ENCODE measurements around the gene TPR.

The TPR gene

DNA sequence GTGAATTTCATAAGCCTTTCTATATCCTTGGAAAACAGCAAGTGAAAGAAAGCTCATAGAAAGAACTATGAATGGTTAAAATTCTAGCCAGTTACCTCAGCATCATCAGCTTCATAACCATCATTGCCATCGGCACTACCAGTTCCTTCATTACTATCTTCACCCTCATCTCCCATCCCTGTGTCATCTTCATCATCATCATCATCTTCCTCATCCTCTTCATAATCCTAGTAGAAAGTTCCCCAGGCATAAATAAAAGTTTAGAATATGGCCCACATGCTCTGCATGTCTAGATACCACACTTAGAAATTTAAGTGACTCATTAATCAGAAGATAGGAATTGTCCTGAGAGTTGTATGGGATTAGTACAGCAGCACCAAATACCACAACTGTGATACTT, 49.0 kb downstream of the TPR start:
- DNase-seq = no peak

DNA sequence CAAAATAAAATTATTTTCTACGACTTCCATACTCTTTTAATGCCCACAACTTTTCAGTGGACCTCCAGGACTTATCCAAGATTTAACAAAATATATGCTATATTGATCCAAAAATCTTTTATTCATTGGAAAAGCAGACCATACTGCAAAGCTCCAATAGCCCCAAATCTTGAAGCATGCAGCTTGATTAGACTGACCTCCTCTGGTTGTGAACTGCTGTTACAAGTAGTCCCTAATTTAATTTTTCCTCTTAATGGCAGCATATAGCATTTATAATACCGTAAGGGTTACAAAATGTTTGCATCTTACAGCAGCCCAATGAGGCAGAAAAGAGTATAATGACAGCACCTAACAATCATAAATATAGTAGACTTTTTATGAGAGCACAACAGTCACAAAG, 49.8 kb downstream of the TPR start:
- peak; percentile 43 for DNase-seq

DNA sequence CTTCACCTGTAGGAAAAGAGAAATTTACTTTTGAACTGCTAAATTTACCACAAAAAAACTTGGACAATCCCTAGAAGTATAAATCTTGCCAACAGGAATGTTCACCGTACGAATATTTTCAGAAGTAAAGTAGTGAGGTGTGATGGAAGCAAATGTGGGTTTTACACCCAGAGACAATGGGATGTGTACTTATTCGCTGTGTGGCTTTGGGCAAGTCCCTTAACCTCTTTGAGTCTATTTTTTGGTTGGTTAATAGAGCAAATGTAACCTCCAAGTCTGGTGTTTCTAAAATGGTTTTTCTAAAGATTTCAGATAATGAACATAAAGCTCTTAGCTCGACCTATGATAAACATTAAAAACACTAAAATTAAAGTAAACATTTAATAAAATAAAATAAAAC, 51.2 kb downstream of the TPR start:
- DNase-seq = no peak

DNA sequence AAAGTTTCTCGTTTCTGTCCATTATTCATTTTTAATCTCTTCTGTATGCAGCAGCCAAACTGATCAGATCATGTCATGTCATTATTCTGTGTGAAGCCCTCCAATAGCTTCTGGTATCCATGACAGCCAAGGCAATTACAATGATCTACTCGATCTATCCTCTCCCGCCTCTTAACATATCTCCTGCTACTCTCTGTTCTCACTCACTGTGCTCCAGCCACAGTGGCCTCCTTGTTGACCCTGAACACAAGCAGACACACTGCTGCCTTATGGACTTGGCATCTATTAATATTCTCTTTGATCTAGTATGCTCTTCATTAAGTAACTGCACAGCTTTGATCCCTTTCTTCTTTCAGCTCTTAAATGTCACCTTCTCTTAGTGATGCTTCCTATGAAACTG, 59.5 kb downstream of the TPR start:
- DNase-seq = no peak

DNA sequence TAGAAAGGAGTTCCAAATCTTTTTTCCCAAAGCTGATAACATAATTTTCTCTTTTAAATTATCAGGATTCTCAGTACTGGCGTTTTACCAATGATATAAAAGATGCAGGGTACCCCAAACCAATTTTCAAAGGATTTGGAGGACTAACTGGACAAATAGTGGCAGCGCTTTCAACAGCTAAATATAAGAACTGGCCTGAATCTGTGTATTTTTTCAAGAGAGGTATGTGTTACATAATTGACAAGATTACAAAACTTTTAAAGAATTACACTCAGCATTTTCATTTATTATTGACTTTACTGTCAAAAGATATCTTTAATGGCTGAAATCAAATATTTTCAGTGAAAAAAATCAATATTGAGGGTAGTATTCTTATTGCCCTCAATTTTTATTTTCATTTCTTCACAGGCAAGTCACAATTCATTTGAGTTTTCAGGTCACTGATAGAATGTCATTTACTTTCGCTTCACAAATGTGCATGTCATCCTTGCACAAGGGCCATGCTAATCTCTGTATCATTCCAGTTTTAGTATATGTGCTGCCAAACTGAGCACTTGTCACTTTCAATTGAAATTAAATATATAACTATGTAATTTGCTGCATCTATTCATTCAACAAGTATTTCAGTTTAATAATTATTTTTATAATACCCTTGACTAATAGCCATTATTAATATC, 63.5 kb downstream of the TPR start:
- DNase-seq = no peak

DNA sequence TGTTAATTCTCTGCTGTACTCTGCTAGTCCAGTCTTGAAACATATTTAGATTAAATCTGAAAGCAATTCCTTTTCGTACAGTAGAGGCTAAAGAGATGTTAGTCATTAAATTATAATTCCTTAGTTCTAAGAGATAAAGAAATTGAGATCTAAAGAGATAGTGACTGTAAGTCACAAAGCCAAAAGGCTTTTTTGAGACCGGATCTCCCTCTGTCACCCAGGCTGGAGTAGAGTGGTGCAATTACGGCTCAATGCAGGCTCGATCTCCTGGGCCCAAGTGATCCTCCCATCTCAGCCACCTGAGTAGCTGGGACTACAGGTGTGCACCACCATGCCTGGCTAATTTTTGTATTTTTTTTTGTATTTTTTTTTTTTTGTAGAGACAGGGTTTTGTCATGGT, 64.7 kb downstream of the TPR start:
- DNase-seq = peak; percentile 8

DNA sequence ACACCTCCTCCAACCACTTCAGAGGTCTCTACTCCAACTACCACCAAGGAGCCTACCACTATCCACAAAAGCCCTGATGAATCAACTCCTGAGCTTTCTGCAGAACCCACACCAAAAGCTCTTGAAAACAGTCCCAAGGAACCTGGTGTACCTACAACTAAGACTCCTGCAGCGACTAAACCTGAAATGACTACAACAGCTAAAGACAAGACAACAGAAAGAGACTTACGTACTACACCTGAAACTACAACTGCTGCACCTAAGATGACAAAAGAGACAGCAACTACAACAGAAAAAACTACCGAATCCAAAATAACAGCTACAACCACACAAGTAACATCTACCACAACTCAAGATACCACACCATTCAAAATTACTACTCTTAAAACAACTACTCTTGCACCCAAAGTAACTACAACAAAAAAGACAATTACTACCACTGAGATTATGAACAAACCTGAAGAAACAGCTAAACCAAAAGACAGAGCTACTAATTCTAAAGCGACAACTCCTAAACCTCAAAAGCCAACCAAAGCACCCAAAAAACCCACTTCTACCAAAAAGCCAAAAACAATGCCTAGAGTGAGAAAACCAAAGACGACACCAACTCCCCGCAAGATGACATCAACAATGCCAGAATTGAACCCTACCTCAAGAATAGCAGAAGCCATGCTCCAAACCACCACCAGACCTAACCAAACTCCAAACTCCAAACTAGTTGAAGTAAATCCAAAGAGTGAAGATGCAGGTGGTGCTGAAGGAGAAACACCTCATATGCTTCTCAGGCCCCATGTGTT, 66.6 kb downstream of the TPR start:
- DNase-seq = no peak

DNA sequence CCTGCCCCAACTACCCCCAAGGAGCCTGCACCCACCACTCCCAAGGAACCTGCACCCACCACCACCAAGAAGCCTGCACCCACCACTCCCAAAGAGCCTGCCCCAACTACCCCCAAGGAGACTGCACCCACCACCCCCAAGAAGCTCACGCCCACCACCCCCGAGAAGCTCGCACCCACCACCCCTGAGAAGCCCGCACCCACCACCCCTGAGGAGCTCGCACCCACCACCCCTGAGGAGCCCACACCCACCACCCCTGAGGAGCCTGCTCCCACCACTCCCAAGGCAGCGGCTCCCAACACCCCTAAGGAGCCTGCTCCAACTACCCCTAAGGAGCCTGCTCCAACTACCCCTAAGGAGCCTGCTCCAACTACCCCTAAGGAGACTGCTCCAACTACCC, 67.6 kb downstream of the TPR start:
- no peak for DNase-seq

DNA sequence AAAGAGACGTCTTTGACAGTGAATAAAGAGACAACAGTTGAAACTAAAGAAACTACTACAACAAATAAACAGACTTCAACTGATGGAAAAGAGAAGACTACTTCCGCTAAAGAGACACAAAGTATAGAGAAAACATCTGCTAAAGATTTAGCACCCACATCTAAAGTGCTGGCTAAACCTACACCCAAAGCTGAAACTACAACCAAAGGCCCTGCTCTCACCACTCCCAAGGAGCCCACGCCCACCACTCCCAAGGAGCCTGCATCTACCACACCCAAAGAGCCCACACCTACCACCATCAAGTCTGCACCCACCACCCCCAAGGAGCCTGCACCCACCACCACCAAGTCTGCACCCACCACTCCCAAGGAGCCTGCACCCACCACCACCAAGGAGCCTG, 68.5 kb downstream of the TPR start:
- DNase-seq = peak; percentile 13

DNA sequence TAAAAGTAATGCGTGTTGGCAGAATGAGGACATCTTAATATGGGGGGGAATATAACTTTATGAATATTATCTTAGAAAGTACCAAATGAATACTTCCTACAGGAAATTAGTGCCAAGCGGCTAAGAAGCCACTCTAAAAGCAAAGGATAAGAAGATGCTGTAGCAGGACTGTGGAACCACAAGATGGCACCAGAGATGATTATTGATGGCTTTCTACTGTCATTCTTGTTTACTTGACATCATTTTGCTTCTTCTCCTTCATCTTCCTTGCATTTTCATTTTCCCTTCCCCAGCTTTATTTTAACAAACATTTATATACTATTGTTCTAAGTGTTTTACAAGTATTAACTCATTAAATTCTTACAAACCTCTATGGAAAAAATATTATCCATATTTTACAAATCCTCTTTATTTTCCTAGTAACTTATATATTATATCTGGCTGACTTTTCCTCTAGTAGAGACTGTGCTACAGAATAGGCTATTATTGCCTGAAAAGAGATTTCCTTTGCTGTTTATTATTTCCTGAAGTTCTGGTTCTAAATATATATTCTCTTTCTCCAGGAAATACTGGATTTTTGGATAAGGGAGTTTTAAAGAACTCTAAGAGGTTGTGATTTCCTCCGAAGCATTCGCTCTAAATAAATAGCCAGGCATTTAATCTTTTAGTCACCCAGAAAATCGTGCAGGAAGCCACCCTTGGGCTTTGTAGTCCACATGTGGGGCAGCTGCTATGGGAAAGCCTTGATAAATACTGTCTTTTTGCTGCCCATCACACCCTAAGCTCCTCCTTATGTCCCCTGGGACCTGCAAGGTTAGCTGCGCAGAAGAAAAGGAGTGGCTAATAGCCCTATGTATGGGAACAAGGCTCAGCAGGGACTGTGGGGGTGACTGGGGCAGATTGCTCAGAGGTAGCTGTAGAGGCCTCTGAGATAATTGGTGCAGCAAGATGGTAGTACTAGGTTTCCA, 69.8 kb downstream of the TPR start:
- DNase-seq = peak; percentile 62

DNA sequence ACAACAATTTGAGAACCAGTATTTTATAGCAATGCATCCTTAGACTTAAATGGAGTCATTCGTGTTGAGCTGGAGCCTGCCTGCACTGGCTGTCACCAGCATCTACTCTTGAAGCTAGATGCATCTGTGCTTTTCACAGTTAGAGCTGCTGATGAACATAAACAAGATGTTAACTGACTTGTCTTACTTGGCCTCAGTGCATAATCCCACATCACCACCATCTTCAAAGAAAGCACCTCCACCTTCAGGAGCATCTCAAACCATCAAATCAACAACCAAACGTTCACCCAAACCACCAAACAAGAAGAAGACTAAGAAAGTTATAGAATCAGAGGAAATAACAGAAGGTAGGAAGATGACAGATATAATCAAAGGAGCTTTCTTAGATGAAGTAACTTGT, 71.1 kb downstream of the TPR start:
- no peak for DNase-seq

DNA sequence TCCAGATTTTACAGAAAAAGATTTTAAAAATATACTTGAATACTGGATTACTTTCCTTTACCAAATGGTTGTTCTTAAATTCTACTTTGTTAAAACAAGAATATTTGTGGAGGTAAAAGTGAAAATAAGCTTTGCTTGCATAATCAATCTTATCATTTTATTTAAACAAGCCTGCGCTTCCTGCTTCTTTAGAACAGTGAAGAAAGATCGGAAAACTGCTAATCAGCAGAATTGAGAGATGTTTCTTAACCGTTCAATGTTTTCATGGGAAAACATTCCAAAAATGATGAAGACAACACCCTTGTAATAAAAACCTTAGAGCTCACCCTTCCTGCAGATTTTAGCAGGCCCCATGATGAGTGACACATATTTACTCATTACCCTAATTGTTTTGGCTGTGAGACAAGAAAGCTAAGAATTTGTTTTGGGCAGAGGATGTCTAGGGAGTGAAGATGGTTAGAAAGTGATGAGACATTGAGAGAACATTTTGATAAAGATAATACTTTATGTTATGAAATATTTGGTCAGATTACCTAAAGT, 72.6 kb downstream of the TPR start:
- no peak for DNase-seq

DNA sequence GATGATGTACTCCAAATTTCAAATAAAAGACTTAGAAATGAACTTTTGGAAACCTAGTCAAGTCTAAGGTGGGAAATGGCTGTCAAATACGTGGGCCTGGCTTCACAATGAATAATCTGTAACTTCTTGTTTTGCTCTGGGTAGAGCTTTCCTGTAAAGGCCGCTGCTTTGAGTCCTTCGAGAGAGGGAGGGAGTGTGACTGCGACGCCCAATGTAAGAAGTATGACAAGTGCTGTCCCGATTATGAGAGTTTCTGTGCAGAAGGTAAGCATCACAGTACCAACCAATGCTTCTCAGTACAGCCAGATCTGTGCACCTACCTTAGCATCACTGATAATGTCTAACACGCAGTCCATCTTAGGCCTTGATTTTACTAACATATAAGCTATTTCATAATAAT, 73.6 kb downstream of the TPR start:
- no peak for DNase-seq

DNA sequence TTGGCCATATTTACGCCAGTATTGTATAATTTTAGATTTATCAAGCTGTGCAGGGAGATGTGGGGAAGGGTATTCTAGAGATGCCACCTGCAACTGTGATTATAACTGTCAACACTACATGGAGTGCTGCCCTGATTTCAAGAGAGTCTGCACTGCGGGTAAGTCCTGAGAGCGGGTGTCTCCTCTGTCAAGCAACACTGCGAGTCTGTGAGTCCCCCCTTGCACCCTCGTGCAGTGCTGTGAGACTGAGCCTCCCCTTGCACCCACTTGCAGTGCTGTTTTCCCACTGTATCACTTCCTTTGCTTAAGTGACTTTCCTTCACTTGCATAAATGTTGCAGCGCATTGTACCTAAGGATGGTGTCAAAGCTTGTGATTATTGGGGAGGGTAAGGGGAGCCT, 75.0 kb downstream of the TPR start:
- no peak for DNase-seq

DNA sequence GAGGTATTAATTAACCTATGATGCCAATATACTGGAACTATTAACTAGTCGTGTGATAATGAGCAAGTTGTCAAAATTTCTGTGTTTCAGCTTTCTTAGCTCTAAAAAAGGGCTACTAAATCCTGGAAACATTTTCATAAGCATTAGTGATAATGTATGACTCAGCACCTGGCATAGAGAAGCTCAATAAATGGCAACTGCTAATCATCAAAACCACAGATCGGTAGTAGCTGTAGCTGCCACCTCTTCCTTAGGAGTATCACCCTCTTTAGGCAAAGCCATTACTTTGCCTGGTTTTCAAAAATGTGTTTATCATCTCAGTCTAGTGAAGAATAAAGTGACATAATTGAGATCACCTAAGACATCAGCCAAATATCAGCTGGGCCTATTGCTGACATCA, 75.5 kb downstream of the TPR start:
- DNase-seq = peak; percentile 61

DNA sequence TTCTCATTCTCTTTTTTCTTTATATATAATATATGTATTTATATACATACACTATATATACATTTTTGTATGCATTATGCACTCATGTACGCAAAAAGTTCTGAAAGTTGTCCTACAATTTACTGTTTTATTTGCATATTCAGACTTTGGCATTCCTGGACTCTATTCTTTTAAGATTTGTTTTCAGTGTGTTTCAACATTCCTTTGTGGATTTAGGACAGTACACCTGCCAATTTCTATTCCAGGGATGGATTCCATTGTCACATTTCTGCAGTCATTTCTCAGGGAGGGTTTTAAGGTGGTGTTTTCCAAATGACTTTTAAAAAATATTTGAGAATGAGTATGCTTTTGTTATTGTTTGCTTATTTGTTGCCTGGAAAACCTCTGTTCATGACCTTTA, 76.2 kb downstream of the TPR start:
- no peak for DNase-seq

DNA sequence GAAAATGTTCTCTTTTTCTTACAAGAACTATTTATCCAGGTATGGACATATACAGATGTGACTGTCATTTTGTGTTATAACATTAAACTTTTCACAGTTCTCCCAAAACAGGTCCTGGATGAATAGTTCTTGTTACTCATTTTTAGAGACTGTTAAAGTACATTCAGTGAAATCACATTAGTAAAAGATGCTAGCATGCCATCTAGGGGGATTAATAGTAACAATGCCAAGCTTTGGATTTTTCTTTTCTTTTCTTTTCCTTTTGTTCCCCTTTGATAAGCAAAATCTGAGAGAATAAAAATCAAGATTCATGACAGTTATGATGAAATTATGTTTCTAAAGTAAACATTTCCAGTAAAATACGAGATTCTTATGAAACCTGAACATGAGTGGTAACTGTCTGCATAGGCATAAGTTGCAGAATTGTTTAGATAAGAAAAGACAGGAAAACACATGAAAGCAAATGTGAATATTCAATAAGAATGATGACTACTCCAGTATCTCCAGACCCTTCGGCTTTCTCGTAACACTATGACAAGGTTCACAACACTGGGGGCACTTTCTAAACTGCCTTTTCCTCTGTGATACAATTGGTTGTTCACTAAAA, 77.5 kb downstream of the TPR start:
- DNase-seq = no peak

DNA sequence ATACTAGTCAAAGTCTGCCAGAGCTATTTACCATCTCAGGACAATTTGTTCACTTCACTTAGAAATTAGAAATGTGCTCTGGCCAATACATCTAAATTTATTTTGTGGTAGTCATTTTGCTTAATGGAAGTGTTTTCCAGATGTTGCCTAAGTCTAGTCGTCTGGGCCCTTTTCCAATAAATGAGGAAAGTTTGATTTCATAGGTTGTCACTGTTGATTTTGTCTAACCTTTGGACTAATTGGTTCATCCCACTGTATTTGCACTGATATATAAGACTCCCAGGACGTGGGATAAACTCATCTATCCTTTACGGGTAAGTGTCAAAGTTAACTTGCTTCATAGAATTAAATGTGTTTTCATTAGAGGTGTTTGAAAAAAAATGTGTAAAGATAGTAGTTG, 79.1 kb downstream of the TPR start, which contains the start of gene PRG4:
PRG4 (plus strand) TSS at position 300 of the 400 bp plus-strand sequence.
- no peak for DNase-seq

DNA sequence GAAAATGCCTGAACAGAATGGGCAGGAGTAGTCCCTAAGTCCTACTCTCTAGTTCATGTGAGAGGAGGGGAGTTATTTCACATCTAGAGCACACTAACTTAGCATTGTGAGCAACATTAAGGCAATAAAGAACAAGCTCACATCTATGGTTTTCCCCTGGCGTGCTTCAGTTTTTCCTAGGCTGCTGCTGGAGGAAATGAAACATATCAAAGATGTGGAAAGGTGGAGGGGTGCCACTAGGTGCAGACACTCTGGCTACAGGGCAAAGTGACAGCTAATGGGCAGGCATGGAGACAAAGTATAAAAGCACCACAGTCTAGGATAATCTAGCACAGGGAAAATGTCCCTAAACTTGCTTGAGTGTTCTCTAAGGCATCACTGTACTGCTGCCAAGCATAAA, 82.2 kb downstream of the TPR start:
- no peak for DNase-seq

DNA sequence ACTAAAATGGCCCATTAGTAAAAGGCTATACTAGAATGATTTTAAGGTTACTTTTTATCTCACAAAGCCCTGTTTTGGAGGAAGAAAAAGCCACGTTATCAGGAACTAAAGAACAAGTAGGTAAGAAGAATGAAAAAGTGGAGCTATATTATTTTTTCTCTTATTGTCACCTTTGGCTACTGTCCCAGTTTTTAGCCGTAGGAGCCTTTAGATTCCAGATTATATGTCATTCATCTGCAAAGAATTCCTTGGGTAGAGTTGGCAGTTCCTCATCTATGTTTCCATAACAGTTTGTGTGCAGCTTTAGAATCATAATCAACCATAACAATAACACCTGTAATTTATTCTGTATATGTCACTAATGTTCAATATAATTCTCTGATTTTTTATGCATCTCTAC, 83.8 kb downstream of the TPR start:
- DNase-seq = no peak

DNA sequence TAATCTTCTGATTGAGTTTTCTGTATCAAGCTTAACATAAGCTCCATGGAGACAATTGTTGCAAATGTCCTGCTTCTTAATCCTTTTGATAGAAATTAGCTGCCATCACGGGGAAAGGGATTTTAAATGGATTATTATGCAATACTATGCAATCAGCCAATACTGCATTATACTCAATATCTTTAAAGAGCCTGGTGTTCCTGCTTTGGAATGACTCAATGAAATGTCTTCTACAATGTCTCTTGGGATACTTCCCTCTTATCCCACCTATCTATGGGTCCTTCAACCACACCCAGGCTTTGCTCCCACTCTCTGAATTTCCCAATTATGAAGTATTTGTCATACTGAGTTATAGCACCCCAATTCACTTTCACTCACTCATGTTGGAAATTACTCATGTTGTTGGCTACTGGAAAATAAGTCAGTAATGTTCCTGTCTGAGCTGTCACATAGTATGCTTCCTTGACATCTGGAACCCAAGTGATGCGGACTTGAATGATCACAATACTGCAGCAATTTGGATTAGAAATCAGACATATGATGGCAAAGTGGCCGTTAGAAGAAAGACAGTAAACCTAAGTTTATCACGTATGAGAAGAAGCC, 85.0 kb downstream of the TPR start:
- DNase-seq = no peak

DNA sequence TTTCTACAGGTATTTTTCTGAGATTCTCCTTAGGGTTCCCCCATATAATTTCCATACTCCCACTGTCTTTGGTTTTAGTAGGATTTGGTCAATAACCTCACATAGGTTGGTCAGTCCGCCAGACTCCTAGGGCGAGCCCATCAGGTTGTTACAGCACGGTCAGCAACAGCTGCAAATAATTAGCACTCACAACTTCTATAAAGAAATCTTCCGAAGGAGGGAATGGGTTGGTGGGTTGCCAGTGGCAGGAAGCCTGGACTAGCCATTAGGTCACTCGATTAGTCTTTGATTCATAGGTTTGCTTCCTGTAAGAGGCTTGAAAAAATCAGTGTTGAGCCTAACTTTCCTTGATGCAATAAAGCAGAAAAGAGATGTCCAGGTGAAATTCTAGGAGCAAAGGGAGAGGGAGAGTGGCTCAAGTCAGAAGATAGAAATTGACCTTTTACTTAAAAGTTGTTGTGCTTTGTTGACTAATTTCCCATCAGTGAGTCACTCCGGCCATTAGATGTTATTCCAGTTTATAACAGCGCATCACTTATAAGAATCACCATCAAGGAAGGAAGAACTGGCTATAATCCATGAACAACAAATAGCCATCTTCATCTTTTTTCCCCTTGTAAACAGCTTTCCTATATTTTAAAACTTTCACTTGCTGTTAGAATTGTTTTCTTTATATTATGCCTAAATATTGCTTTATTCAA, 88.3 kb downstream of the TPR start:
- no peak for DNase-seq
